Smooth muscle cell (in vitro differentiated cells): ENCODE measurements around the gene GPR17. TPM values are rescaled to one million over a fixed set of nuclear protein-coding genes. Genes with fewer than 3 reads are reported as not detected.

ENCODE experiments used
- DNase-seq: peaks from one replicate; lab custom pipeline; 2025; ENCODE audit not compliant: unreplicated experiment; lab: John Stamatoyannopoulos, UW
- H2AFZ ChIP-seq: fragments of 200-600 bp; sonication (generic); 2 replicates; pipeline ENCODE4 v1.6.0; 2016; ENCODE audit warnings: antibody characterized with exemption, low read depth, mild to moderate bottlenecking
- H3F3A ChIP-seq: fragments of 200-600 bp; sonication (generic); 2 replicates; pipeline ENCODE4 v1.6.0; 2017; ENCODE audit warnings: antibody characterized with exemption, low read depth
- H3K27ac ChIP-seq: fragments of 200-600 bp; sonication (generic); 2 replicates; pipeline ENCODE4 v1.5.1; 2016; ENCODE audit warnings: low read depth, mild to moderate bottlenecking
- H3K27me3 ChIP-seq: fragments of 200-600 bp; sonication (generic); 2 replicates; pipeline ENCODE4 v1.6.1; 2016; ENCODE audit warnings: low read depth, mild to moderate bottlenecking
- H3K36me3 ChIP-seq: fragments of 200-600 bp; sonication (generic); 2 replicates; pipeline ENCODE4 v1.5.1; 2016; ENCODE audit warnings: low read depth
- H3K4me1 ChIP-seq: fragments of 200-600 bp; sonication (generic); 2 replicates; pipeline ENCODE4 v1.5.1; 2016; ENCODE audit warnings: low read depth
- H3K4me2 ChIP-seq: fragments of 200-600 bp; sonication (generic); 2 replicates; pipeline ENCODE4 v1.6.0; 2016; ENCODE audit warnings: mild to moderate bottlenecking
- H3K4me3 ChIP-seq: fragments of 200-600 bp; sonication (generic); 2 replicates; pipeline ENCODE4 v1.5.1; 2016; ENCODE audit warnings: mild to moderate bottlenecking
- H3K79me2 ChIP-seq: fragments of 200-600 bp; sonication (generic); 2 replicates; pipeline ENCODE4 v1.6.0; 2016; ENCODE audit warnings: low read depth, mild to moderate bottlenecking
- H3K9ac ChIP-seq: fragments of 200-600 bp; sonication (generic); 2 replicates; pipeline ENCODE4 v1.6.0; 2016; ENCODE audit warnings: low read depth
- H3K9me3 ChIP-seq: fragments of 200-600 bp; sonication (generic); replicated peaks from 2 replicates; pipeline ENCODE4 v1.5.1; 2016; ENCODE audit warnings: low read depth
- H4K20me1 ChIP-seq: fragments of 200-600 bp; sonication (generic); 2 replicates; pipeline ENCODE4 v1.6.0; 2016; ENCODE audit warnings: low read depth
- CTCF ChIP-seq: fragments of 200-600 bp; sonication (generic); IDR thresholded peaks from 2 replicates; pipeline ENCODE4 v1.5.1; 2017; ENCODE audit warnings: borderline replicate concordance, mild to moderate bottlenecking, antibody characterized with exemption; ENCODE audit not compliant: insufficient read depth, poor library complexity, severe bottlenecking
- WGBS: methylation state at CpG from one replicate; pipeline ENCODE4 v1.1.7; 2016; ENCODE audit warnings: low lambda C conversion rate; 5-methylcytosine and 5-hydroxymethylcytosine counted together
- polyA plus RNA-seq: library from polyadenylated mRNA; unstranded; fragments of >200 nt; fragmentation: Nextera tagmentation; extraction: Ambion mirVana; gene quantifications from 2 replicates; pipeline ENCODE4 v1.2.1, GENCODE V29; 2016
- total RNA-seq: library from RNA; depleted of rRNA; stranded (reverse); fragments of >200 nt; gene quantifications from 2 replicates; pipeline ENCODE4 v1.2.3, GENCODE V29; 2014

Gene GPR17
- total and polyA plus RNA-seq, 2 experiments from 2014 or later, result not detected

GRCh38 chr2:127663566-127664064, 17.7 kb downstream of the GPR17 start:
- Histone ChIP-seq H3K9me3 (no peaks in the 10 kb centered on the region), H4K20me1 (peaks cover 65% of the 10 kb centered on the region), H3F3A (no peaks in the 10 kb centered on the region), H3K36me3 (no peaks in the 10 kb centered on the region), H3K4me2 (peak overlapping the region; percentile 80), H3K4me1 (peaks cover 2% of the 10 kb centered on the region), H2AFZ (no peak overlapping the region), H3K27ac (no peak overlapping the region), H3K27me3 (peaks cover 16% of the 10 kb centered on the region), H3K9ac (no peak overlapping the region), H3K79me2 (peaks cover 26% of the 10 kb centered on the region), H3K4me3 (peak overlapping the region; percentile 44)
- 91% methylated on average over 5 of the region's 6 CpGs for WGBS
- no peak for TF ChIP-seq CTCF
- DNase-seq, result no peak

GRCh38 chr2:127664065-127664894, 18.3 kb downstream of the GPR17 start:
- Histone ChIP-seq H3K9ac (no peak overlapping the region), H3K9me3 (no peaks in the 10 kb centered on the region), H3K4me2 (peak overlapping the region; percentile 80), H4K20me1 (peaks cover 71% of the 10 kb centered on the region), H3K4me1 (peaks cover 2% of the 10 kb centered on the region), H3K27me3 (peaks cover 16% of the 10 kb centered on the region), H3K79me2 (peaks cover 26% of the 10 kb centered on the region), H3F3A (no peaks in the 10 kb centered on the region), H3K36me3 (no peaks in the 10 kb centered on the region), H3K27ac (no peak overlapping the region), H3K4me3 (peak overlapping the region; percentile 44), H2AFZ (no peak overlapping the region)
- DNase-seq, result no peak
- 21% methylated on average over 52 of the region's 69 CpGs for WGBS
- no peak for TF ChIP-seq CTCF

GRCh38 chr2:127664895-127665225, 18.9 kb downstream of the GPR17 start:
- H3K27me3 ChIP-seq, result peaks cover 16% of the 10 kb centered on the region
- H3K4me3 ChIP-seq, result no peak overlapping the region
- peak overlapping the region; percentile 80 for H3K4me2 ChIP-seq
- H3K79me2 ChIP-seq, result peaks cover 29% of the 10 kb centered on the region
- TF ChIP-seq CTCF, result no peak
- H2AFZ ChIP-seq, result no peak overlapping the region
- H3K4me1 ChIP-seq, result peaks cover 2% of the 10 kb centered on the region
- no peaks in the 10 kb centered on the region for H3K36me3 ChIP-seq
- H3K9ac ChIP-seq, result no peak overlapping the region
- WGBS, result 98% methylated on average over 6 of the region's 6 CpGs
- peaks cover 71% of the 10 kb centered on the region for H4K20me1 ChIP-seq
- DNase-seq, result no peak
- no peaks in the 10 kb centered on the region for H3F3A ChIP-seq
- no peaks in the 10 kb centered on the region for H3K9me3 ChIP-seq
- no peak overlapping the region for H3K27ac ChIP-seq
